ENCODE data around the gene GNB3. TPM values are rescaled to one million over a fixed set of nuclear protein-coding genes. Genes with fewer than 3 reads are reported as not detected.

GNB3 gene
- total and polyA plus RNA-seq, 9 of the 15 experiments (the other 6 are each of a cell fraction or from before 2014, with no cell fraction given): 1.4 to 5.8 (median 2.0) TPM

DNA sequence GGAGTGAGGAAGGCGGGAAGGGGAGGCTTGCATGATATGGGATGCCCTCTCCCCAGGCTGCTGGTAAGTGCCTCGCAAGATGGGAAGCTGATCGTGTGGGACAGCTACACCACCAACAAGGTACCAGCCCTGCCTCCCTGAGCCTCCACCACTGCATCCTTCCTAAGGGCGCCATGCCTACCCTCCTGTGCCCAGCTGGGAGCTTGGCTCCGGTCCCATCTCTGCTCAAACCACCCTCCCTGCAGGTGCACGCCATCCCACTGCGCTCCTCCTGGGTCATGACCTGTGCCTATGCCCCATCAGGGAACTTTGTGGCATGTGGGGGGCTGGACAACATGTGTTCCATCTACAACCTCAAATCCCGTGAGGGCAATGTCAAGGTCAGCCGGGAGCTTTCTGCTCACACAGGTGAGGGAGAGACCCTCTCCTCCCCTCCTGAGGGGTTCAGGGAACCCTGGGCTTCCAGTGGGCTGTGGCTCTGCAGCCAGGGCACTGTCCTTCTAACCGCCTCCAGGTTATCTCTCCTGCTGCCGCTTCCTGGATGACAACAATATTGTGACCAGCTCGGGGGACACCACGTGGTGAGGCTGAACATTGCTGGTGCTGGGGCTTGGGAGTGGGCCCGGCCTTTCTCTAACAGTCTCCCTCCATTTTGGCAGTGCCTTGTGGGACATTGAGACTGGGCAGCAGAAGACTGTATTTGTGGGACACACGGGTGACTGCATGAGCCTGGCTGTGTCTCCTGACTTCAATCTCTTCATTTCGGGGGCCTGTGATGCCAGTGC, 2.6 kb downstream of the GNB3 start (continued):
- TF ChIP-seq POU5F1 (IDR thresholded peaks at IDR 0.05; ENCODE audit: borderline replicate concordance, low read depth, low read length, partially characterized antibody) (no peak), BACH1 (tag; IDR thresholded peaks at IDR 0.05) (no peak), NBN (IDR thresholded peaks at IDR 0.05; ENCODE audit: low read depth) (no peak), NELFE (IDR thresholded peaks at IDR 0.05; ENCODE audit: insufficient read depth, insufficient read length) (no peak), WHSC1 (IDR thresholded peaks at IDR 0.05; ENCODE audit: low read length) (no peak), PHB2 (IDR thresholded peaks at IDR 0.05; ENCODE audit: low read depth) (no peak), TCF7 (IDR thresholded peaks at IDR 0.05; ENCODE audit: borderline replicate concordance) (no peak), BCL6 (CRISPR knock-in tag; IDR thresholded peaks at IDR 0.05) (no peak), ZNF140 (CRISPR knock-in tag; IDR thresholded peaks at IDR 0.05) (no peak), MEF2A (IDR thresholded peaks at IDR 0.05; ENCODE audit: control insufficient read depth, low read depth, low read length) (no peak), NR0B1 (IDR thresholded peaks at IDR 0.05; ENCODE audit: partially characterized antibody) (no peak), ZNF512 (tag; IDR thresholded peaks at IDR 0.05) (no peak), ZZZ3 (IDR thresholded peaks at IDR 0.05) (no peak), ZBTB17 (CRISPR knock-in tag; IDR thresholded peaks at IDR 0.05) (no peak), SMAD3 (CRISPR knock-in tag; conservative IDR thresholded peaks at IDR 0.05) (no peak), MEF2D (tag; conservative IDR thresholded peaks at IDR 0.05; ENCODE audit: low read depth) (no peak), NR2C2 (CRISPR knock-in tag; IDR thresholded peaks at IDR 0.05) (no peak), NR2C2 (tag; IDR thresholded peaks at IDR 0.05) (no peak), TAF9B (IDR thresholded peaks at IDR 0.05; ENCODE audit: partially characterized antibody) (no peak)
- TF ChIP-seq, protein P1, sequence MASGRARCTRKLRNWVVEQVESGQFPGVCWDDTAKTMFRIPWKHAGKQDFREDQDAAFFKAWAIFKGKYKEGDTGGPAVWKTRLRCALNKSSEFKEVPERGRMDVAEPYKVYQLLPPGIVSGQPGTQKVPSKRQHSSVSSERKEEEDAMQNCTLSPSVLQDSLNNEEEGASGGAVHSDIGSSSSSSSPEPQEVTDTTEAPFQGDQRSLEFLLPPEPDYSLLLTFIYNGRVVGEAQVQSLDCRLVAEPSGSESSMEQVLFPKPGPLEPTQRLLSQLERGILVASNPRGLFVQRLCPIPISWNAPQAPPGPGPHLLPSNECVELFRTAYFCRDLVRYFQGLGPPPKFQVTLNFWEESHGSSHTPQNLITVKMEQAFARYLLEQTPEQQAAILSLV (tag; IDR thresholded peaks at IDR 0.05): no peak
- TF ChIP-seq, protein P2, sequence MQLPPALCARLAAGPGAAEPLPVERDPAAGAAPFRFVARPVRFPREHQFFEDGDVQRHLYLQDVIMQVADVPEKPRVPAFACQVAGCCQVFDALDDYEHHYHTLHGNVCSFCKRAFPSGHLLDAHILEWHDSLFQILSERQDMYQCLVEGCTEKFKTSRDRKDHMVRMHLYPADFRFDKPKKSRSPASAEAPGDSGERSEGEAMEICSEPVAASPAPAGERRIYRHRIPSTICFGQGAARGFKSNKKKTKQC (CRISPR knock-in tag; IDR thresholded peaks at IDR 0.05): no peak
- TF ChIP-seq, protein P3, sequence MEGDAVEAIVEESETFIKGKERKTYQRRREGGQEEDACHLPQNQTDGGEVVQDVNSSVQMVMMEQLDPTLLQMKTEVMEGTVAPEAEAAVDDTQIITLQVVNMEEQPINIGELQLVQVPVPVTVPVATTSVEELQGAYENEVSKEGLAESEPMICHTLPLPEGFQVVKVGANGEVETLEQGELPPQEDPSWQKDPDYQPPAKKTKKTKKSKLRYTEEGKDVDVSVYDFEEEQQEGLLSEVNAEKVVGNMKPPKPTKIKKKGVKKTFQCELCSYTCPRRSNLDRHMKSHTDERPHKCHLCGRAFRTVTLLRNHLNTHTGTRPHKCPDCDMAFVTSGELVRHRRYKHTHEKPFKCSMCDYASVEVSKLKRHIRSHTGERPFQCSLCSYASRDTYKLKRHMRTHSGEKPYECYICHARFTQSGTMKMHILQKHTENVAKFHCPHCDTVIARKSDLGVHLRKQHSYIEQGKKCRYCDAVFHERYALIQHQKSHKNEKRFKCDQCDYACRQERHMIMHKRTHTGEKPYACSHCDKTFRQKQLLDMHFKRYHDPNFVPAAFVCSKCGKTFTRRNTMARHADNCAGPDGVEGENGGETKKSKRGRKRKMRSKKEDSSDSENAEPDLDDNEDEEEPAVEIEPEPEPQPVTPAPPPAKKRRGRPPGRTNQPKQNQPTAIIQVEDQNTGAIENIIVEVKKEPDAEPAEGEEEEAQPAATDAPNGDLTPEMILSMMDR (IDR thresholded peaks at IDR 0.05 in 2 of 3, conservative IDR thresholded peaks at IDR 0.05 in 1 of 3; ENCODE audit: insufficient read depth in 2 of 3, low read depth in 1 of 3, low read length in 3 of 3): peak; percentile 49 to 51 (median 51)

Measured in K562 (cell line).